COLO668 (cell line): ENCODE measurements around the gene VIPR1.

Experiments used
- DNase-seq: peaks from one replicate; lab custom pipeline; 2025; ENCODE audit not compliant: unreplicated experiment; lab: John Stamatoyannopoulos, UW

The VIPR1 gene, protein sequence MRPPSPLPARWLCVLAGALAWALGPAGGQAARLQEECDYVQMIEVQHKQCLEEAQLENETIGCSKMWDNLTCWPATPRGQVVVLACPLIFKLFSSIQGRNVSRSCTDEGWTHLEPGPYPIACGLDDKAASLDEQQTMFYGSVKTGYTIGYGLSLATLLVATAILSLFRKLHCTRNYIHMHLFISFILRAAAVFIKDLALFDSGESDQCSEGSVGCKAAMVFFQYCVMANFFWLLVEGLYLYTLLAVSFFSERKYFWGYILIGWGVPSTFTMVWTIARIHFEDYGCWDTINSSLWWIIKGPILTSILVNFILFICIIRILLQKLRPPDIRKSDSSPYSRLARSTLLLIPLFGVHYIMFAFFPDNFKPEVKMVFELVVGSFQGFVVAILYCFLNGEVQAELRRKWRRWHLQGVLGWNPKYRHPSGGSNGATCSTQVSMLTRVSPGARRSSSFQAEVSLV

DNA sequence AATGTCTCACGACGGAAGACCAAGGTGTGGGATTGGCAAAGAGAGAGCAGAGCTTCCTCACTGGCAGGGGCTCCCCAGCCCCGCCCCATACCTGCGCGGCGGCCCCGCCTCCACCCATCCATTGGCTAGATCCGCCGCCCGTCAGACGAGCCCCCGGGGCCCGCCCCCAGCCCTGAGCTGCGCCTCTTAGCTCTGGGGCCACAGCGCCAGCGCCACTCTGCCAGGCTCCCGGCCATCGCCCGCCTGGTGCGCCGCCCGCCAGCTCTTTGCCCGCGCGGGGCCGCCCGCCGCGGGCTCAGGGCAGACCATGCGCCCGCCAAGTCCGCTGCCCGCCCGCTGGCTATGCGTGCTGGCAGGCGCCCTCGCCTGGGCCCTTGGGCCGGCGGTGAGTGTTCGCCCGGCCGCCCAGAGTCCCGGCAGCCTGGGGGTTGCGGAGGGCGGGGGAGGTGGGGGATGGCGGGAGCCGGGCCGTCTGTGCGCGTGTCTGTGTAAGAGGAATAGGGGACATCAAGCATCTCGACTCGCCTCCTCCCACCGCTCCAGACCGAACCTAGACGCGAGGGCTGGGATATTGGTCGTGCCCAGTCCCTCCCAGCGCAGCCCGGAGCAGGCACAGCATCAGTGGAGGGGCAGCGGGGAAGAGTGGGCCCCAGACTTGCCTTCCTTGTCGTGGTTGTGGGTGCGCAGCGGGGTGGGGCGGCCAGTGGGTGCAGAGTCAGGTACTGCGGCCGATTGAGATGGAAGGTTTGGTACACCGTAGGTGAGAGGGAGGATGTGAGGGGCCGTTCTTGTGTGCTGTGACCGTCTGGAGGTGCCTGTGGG is at the start of gene VIPR1:
Gene VIPR1 (plus strand): TSS at position 215 of the 822 bp plus-strand sequence. CDS start 93 bp downstream, at position 308.
- DNase-seq: peak; percentile 91

DNA sequence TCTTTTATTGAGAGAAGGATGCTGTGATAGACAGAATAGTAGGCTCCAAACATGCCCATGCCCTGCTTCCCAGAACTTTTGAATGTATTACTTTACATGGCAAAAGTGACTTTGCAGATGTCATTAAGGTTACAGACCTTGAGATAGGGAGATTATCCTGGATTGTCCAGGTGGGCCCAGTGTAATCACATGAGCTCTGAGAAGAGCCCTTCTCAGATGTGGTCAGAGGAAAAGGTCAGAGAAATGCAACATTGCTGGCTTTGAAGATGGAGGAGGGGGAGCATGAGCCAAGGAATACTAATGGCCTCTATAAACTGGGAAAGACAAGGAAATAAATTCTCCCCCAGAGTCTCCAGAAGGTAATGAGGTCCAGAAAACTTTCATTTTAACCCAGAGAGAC is 46.2 kb upstream of the VIPR1 start:
- DNase-seq: no peak

DNA sequence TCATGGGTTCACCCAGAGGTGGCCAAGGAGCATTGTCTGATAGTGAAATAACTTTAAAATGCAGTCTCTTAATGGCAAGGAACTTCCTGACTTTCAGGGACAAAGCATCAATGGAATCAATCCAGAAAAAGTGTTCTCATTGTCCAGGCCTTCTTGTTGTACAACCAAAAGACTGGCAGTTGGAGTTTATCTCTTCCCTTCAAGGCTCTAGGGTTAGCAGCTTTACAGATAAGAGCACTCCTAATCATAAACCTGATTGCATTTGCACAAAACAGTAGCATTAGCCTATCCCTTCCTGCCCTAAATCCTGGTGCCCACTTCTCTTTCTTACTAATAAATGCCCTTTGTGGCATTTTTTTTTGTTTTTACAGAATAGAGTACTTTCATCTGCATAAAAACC is 43.3 kb upstream of the VIPR1 start:
- DNase-seq: no peak

DNA sequence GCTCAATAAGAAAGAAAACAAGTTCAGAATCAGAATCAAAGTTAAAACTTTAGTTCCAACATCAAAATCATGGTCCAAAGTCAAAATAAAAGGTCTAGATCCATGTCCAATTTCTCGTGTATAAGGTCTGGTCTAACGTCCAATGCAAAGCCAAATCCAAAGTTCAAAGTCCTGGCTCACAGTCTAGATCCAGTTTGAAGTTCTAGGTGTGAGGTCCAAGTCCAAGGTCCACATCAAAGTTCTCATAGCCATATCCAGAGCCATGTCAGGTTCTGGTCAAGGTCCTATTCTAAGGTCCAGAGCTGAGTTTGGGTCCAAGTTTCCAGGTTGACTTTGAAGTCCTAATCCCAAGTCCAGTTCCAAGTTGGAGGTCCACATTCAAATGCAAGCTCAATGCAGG is 40.7 kb upstream of the VIPR1 start:
- no peak for DNase-seq

DNA sequence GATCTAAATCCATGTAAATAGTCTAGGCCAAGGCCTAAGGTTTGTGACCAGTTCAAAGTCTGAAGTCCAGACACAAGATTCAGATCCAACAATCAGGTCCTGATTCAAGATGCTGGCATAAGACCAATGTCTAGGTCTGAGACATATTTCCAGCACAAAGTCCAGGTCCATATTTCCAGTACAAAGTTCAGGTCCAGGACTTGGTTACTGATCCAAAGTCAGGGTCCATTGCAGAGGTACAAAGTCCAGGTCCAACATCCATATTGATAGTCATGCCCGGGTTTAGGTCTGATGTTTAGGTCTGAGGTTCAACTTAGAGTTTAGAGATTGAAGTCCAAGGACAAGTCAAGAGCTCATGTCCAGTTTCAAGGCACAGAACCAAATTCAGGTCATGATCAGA is 39.4 kb upstream of the VIPR1 start:
- DNase-seq: no peak

DNA sequence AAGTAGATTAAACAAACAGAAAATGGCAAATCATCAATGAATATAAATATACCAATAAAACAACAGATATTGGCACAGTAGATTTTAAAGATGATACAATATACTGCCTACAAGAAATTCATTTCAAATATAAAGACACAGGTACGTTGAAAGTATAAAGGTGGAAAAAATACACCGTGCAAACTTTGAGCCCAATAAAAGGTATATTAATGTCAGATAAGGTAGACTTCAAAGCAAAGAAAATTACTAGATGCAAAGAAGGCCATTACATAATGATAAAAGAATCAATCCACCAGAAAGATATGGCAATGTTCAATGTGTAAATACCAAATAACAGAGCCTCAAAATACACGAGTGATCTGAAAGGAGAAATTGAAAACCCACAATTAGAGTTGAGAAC is 34.3 kb upstream of the VIPR1 start:
- DNase-seq: no peak

DNA sequence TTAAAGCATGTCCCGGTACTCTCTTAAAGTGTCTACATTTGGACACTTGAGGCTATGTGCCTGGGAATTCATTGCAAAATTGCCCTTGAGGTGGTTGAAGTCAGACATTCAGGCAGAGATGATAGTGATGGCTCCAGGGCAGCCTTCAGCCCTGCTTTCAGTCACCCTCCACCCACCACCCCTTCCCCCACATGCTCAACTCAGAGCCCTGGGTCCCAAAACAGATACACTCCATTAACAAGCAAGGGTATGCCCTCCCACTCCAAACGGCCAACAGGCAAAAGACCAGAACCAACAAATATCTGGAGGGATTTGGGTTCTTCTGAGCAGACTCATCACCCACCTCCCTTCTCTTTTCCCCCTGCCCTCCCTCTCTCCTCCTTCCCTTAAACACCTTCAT is 29.9 kb upstream of the VIPR1 start:
- DNase-seq: no peak

DNA sequence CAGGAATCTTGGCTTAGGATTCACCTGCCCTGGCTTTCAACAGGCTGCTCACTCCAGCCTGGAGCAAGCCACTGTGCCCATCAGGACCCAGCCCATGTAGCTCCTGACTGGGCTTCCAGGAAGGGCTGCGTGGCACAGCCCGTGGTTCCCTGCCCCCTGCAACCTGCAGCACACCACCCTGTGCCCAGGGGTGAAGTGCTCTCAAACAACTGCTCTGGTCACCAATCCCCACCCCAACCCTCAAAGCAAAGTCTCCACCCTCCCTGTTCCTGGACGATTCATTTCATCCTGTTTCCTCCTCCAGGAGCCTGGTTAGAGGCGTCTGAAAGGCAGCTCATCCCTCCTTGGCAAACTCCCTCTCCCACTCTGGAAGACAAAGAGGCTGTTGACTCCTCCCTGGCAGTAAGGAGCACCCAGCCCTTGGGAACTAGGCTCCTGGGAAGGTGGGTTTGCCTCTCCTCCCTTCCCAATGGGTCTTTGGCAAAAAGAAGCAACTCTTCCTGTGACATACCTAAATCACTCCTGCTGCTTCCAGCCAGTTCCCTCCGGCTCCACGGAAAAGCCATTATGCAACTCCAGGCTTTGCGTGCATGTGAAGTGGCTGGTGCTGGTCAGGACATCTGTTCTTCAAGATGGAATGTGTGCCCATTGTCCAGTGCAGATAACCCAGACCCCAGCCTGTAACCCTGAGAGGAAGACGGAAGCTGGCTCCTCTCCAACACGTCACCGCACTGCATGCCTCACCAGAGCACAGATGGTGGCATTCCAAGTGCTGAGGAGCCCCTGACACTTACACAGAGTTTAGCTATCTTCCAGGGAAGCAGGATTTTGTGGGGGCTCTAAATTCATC is 29.1 kb upstream of the VIPR1 start:
- no peak for DNase-seq

DNA sequence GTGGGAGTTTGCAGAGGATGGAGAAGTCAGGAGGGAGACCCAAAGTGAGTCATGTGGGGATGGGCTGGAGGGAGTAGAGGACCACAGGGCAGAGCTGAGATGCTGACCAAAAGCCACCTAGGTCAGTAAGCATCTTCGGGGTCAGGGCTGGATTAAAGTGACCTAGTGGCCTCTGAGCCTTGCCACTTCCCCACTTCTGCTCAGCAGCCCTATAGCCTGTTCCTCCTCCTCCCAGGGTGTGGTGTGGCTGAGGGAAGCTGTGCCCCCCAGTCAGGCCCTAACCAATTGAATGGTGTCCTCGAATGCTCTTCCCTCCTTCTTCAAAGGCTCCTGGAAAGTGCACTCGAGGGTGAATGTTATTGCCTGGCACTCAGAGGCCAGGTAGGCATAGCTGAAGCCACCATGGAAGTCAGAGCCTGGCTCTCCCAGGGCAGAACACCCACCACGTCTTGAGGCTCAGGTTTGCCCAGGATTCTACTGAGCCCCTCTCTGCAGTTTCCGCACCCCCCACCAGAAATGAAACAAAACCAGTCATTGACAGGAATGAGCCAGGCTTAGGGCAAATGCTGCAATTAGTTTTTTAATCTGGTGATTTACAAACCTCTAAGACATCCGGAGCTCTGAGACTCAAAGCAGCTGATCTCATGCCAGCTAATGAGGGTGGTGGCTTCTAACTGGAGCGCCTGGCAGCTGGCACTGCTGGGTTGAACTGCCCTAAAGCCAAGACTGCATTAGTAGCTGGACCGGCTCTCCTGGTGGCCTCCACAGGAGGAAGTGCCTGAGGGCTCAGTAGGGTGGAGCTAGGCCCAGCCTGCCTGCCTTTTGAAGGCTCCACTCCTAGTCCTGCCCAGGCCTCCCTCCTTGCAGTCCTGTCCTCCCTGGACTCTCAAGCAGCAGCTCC is 26.0 kb upstream of the VIPR1 start:
- DNase-seq: peak; percentile 24

DNA sequence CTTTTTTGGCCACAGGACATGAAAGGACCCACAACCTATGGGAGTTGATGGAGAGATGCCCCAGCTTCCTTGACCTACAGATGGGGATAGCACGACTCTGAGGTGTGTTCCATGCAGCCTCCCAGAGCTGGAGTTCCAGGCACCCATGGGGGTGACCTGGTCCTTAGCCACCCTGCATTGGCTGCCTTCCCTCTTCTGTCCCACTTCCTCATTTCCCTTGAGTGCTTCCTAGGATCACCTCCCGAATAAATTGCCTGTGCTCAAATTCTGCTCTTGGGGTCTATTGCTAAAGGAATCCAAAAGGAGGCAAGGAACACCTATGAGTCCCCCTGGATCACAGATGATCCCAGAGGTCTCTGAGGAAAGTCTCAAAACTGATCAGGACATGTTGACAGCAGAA is 24.7 kb upstream of the VIPR1 start:
- no peak for DNase-seq

DNA sequence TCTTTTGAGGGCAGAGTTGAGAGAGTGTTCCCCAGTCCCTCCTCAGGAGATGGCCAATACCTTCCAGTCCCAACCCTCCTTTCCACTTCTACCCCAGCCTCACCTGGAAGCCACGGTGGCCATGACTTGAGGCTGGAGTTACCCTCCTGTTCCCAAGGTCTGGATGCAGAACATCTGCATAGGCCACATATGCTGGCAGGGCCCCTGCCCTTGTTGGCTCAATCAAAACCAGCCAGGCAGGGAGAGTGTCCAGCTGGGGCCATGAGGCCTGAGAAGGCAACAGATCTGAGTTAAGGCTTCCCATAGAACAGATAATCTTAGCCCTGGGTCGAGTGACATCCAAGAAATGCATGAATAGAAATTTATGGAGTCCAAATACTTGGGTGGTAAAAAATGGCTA is 23.6 kb upstream of the VIPR1 start:
- no peak for DNase-seq

DNA sequence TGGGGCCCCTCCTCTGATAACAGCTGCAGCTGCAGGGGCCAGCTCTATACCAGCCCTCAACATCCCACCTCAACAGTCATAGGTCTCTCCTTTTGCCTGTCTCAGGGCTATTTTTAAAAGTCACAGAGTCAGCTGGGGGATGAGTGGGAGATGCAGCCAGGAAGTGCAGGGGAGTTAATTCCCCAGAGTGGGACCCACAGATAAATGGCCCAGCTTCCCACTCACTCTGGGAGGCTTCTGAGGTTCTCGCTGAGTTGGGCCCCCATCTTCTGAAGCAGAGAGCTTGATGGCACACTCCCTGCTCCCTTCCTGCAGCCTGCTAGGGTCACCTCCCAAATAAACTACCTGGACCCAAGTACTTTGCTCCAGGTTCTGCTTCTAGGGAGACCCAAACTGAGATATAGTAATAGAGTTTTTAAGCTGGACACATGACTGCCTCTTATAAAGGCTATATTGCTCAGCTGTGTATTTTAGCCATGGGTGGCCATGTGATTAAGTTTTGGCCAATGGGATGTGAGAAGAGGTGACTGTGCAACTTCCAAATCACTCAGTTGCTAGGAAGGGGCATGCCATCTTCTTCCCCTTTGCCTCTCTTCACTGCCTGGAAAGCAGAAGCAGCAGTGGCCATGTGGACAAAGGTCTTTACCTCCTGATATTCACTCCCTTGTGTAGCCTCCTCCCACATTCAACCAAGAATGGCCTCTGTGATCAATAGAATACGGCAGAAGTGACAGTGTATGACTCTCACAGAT is 15.5 kb upstream of the VIPR1 start:
- no peak for DNase-seq

DNA sequence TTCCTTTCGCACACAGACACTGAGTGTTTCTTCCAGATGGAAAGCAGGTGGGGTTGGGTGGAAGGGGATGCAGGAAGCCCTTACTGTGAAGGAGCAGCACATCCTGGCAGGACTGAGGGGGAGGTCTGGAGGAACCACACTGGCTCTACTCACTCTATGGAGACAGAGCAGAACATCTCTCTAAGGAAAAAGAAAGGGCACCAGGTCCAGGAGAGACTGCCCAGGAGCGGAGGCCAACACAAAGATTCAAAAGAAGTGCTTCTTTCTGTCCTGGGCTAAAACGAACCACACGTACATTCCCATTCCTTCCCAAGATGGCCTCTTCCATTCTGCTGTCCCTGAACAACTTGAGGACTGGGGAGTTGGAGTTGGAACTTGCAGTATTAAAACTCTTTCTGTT is 13.8 kb upstream of the VIPR1 start:
- DNase-seq: no peak

DNA sequence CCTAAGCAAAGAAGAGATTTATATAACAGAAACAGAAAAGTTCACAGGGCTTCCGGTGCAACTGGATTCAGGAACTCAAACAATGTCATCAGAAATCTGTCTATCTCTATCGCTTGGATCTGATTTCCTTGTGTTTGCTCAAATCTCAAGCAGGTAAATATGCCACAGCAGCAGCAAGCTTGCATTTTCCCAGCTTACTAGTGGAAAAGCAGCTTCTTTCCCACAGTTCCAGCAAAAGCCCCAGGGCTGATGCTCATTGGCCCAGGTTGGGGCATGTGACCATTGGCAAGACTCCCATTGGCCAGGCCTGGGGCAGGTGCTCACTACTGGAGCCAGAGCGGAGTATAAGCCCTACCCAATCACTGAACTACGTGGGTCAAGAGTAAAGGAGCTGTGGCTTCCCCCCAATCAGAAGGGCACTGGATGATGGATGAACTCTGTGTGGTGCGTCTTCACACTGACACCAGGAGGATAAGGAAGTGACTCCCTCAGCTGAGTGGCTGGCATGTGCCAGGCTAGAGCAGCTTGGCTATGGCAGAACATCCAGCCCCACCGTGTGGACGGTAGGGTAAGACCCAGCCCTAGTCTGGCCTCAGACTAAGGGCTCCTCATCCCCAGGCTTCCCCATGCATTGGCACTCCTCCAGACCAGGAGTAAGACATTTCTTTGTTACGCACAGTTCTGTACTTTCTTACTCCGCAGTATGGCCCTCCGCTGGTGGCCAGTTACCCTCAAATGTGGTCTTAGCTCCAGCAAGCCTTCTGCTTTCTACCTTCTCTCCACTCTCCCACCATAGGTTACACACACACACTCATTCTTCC is 13.1 kb upstream of the VIPR1 start:
- no peak for DNase-seq

DNA sequence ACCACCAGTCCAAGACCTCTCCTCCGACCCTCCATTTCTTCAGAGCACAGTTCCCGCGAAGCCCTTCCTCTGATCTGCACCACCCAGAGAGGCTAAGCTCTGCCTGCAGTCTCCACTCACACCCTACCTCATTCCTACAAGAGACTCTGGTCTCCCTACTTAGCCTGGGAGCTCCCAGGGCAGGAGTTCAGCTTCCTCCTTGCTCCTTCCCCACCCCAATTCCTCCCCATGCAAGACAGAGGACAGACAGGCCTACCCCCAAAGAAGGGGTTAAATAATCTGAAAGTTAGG is 12.6 kb upstream of the VIPR1 start:
- DNase-seq: no peak

DNA sequence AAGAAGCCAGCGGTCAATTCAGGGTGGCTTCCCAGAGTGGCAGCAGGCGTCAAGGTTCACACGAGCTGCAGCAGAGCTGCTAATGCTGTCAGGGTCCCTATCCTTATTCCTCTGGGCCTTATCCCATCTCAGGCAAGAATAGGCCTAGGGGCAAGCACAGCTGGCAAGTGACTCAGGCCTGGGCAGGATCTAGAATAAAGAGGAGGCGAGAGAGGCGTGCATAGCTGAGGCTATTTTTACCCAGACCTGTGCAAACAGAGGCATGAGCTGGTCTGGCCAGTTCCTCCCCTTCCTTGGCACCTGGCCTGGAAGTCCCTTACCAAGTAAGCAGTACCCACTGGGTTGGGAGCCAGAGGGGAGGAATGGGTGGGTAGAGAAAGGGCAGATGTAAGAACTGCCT is 12.2 kb upstream of the VIPR1 start:
- peak; percentile 68 for DNase-seq

DNA sequence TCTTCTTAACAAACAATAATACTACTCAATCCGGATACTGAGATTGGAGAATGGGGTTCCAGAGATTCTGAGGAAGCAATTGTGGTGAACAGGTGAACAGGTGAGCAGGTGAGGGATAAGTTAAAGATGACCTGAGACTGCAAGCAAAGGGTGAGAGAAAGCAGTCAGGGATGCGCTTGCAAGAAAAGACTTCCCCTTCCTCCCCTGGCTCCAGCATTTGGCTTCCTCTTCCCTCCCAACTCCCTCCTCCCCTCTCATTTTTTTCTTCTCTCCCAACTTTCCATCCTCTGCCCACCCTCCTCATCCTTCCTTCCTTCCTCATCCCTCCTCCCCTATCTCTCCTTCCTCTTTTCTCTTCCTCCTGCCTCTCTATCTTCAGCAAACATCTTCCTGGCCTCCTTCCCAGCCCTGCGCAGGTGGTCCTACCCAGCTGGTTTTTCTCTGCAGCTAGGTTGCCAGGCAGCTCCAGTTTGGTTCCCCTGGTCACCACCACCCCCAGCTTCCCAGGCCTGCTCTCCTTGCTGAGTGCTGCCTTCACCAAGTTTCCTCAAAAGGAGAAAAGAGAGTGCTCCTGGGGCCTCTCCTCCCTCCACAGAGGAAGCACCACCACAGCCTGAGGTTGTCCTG is 10.4 kb upstream of the VIPR1 start:
- DNase-seq: no peak

DNA sequence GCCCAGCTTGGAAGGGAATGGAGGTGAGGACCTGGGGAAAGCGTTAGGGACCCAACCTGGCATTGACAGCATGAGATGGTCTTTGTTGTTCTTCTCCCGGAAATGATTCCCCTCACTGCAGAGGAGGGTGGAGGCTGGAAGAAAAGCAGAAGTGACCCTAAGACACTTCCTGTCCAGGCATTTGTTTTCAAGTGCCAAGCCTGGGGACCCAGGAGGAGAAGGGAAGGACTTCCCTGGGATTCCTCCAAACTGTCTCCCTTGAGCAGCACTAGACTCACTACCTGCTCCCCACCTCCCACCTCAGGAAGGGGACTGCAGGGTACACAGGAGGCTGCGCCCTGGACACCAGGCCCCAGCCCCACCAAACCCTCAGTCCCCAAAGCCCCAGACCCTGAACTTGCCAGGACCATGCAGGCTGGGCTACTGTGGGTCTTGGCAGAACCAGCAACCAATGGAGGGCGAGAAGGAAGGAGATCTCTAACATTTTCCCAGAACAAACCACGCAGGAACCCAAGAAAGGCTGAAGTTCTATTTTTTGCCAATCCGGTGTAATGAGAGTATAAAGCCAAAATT is 9.8 kb upstream of the VIPR1 start:
- DNase-seq: no peak
